ENCODE data around the gene PLCD3. TPM values are rescaled to one million over a fixed set of nuclear protein-coding genes. Genes with fewer than 3 reads are reported as not detected.

The PLCD3 gene
- total and polyA plus RNA-seq, 2 of the 13 experiments (the other 11 are each of a cell fraction or from before 2014, with no cell fraction given), result 11.3 to 39.1 TPM

DNA sequence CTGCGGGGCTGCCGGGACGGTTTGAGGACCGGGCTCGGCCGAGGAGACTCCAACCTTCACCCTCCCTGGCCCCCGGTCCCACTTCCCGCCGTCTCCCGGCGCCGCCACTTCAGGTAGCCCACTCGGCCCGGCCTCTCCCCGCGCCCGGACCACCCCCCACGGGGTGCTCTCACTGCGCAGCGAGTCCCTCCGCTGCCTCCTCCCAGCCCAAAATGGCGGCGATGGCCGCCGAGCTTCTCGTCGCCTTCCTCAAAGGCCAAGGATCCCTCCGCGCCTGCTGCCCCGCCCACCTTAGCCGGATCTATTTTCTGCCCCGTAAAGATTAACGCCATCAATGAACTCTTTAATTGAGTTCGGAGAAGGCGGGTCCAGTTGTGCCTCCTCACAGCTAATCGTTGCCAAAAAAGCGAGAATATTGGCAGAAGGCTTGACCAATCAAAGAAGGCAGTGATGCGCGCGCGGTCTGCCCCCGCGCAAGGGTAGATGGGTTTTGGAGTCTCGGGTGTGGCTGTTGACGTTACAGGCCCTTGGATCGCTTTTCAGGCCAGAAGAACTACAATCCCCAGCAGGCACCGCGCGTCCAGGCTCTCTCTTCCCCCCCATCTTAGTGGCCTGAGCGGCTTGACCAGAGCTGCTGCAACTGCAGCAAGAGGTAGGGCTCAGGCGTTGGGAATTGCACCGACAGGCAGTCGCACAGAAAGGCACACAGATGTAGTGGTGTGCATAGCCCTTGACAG lies 29.1 kb upstream of the PLCD3 start, which contains the start of gene HEXIM2 (continued):
- TF ChIP-seq SRF (IDR thresholded peaks at IDR 0.05; ENCODE audit: low read depth, low read length) (peak; percentile 8; the same call in 1 of the 2 replicates), ZNF510 (CRISPR knock-in tag; IDR thresholded peaks at IDR 0.05; ENCODE audit: low read depth) (no peak), ZNF674 (CRISPR knock-in tag; IDR thresholded peaks at IDR 0.05; ENCODE audit: low read depth) (0 out of 2 replicates have a peak, but pooled peaks have one; percentile 64), ZNF430 (CRISPR knock-in tag; IDR thresholded peaks at IDR 0.05) (no peak; the same call in none of the 2 replicates), ZNF124 (CRISPR knock-in tag; IDR thresholded peaks at IDR 0.05) (peak; percentile 87), ZNF282 (IDR thresholded peaks at IDR 0.05; ENCODE audit: partially characterized antibody) (no peak), ARNTL (CRISPR knock-in tag; IDR thresholded peaks at IDR 0.05) (peak; percentile 48), SSRP1 (CRISPR knock-in tag; IDR thresholded peaks at IDR 0.05) (no peak), ZNF749 (CRISPR knock-in tag; IDR thresholded peaks at IDR 0.05; ENCODE audit: borderline replicate concordance) (no peak), ZNF839 (CRISPR knock-in tag; IDR thresholded peaks at IDR 0.05; ENCODE audit: borderline replicate concordance) (0 out of 2 replicates have a peak, but pooled peaks have one; percentile 12), ZBTB3 (CRISPR knock-in tag; IDR thresholded peaks at IDR 0.05; ENCODE audit: borderline replicate concordance, low read depth) (peak; percentile 33; the same call in 1 of the 2 replicates), ZNF230 (CRISPR knock-in tag; IDR thresholded peaks at IDR 0.05) (peak; percentile 93), ZNF552 (CRISPR knock-in tag; IDR thresholded peaks at IDR 0.05; ENCODE audit: borderline replicate concordance) (peak; percentile 84), FOXK1 (CRISPR knock-in tag; IDR thresholded peaks at IDR 0.05; ENCODE audit: borderline replicate concordance, low read depth) (peak; percentile 98), ASH2L (IDR thresholded peaks at IDR 0.05; ENCODE audit: insufficient read length, low read depth, low read length) (peak; percentile 85), AKAP8 (CRISPR knock-in tag; IDR thresholded peaks at IDR 0.05) (peak; percentile 30; the same call in 1 of the 2 replicates), SNAPC2 (CRISPR knock-in tag; IDR thresholded peaks at IDR 0.05) (no peak), KLF13 (CRISPR knock-in tag; IDR thresholded peaks at IDR 0.05) (peak; percentile 63; the same call in 1 of the 2 replicates)
- TF ChIP-seq, protein P1, sequence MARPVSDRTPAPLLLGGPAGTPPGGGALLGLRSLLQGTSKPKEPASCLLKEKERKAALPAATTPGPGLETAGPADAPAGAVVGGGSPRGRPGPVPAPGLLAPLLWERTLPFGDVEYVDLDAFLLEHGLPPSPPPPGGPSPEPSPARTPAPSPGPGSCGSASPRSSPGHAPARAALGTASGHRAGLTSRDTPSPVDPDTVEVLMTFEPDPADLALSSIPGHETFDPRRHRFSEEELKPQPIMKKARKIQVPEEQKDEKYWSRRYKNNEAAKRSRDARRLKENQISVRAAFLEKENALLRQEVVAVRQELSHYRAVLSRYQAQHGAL (CRISPR knock-in tag; IDR thresholded peaks at IDR 0.05; ENCODE audit: not compliant biosample characterization), result no peak
- TF ChIP-seq, protein P2, sequence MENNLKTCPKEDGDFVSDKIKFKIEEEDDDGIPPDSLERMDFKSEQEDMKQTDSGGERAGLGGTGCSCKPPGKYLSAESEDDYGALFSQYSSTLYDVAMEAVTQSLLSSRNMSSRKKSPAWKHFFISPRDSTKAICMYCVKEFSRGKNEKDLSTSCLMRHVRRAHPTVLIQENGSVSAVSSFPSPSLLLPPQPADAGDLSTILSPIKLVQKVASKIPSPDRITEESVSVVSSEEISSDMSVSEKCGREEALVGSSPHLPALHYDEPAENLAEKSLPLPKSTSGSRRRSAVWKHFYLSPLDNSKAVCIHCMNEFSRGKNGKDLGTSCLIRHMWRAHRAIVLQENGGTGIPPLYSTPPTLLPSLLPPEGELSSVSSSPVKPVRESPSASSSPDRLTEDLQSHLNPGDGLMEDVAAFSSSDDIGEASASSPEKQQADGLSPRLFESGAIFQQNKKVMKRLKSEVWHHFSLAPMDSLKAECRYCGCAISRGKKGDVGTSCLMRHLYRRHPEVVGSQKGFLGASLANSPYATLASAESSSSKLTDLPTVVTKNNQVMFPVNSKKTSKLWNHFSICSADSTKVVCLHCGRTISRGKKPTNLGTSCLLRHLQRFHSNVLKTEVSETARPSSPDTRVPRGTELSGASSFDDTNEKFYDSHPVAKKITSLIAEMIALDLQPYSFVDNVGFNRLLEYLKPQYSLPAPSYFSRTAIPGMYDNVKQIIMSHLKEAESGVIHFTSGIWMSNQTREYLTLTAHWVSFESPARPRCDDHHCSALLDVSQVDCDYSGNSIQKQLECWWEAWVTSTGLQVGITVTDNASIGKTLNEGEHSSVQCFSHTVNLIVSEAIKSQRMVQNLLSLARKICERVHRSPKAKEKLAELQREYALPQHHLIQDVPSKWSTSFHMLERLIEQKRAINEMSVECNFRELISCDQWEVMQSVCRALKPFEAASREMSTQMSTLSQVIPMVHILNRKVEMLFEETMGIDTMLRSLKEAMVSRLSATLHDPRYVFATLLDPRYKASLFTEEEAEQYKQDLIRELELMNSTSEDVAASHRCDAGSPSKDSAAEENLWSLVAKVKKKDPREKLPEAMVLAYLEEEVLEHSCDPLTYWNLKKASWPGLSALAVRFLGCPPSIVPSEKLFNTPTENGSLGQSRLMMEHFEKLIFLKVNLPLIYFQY (CRISPR knock-in tag; IDR thresholded peaks at IDR 0.05; ENCODE audit: borderline replicate concordance), result no peak
- TF ChIP-seq, protein P3, sequence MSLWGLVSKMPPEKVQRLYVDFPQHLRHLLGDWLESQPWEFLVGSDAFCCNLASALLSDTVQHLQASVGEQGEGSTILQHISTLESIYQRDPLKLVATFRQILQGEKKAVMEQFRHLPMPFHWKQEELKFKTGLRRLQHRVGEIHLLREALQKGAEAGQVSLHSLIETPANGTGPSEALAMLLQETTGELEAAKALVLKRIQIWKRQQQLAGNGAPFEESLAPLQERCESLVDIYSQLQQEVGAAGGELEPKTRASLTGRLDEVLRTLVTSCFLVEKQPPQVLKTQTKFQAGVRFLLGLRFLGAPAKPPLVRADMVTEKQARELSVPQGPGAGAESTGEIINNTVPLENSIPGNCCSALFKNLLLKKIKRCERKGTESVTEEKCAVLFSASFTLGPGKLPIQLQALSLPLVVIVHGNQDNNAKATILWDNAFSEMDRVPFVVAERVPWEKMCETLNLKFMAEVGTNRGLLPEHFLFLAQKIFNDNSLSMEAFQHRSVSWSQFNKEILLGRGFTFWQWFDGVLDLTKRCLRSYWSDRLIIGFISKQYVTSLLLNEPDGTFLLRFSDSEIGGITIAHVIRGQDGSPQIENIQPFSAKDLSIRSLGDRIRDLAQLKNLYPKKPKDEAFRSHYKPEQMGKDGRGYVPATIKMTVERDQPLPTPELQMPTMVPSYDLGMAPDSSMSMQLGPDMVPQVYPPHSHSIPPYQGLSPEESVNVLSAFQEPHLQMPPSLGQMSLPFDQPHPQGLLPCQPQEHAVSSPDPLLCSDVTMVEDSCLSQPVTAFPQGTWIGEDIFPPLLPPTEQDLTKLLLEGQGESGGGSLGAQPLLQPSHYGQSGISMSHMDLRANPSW (CRISPR knock-in tag; IDR thresholded peaks at IDR 0.05; ENCODE audit: borderline replicate concordance), result peak; percentile 93
- TF ChIP-seq, protein P4, sequence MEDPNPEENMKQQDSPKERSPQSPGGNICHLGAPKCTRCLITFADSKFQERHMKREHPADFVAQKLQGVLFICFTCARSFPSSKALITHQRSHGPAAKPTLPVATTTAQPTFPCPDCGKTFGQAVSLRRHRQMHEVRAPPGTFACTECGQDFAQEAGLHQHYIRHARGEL (CRISPR knock-in tag; IDR thresholded peaks at IDR 0.05), result peak; percentile 59; the same call in 1 of the 2 replicates
